Liver (tissue), 9 donors: ENCODE data around the gene CYP39A1. TPM values are rescaled to one million over a fixed set of nuclear protein-coding genes. Genes with fewer than 3 reads are reported as not detected.

Source experiments
- DNase-seq: peaks from one replicate; pipeline ENCODE4 v3.0.0-alpha.2; 2017; ENCODE audit warnings: low spot score
- H3K27ac ChIP-seq, 2 donors: one replicate each; pipeline ENCODE4 v1.7.0; 2013; ENCODE audit warnings: inconsistent platforms in 2 of 2, low read length in 2 of 2, control low read depth in 1 of 2, low read depth in 1 of 2, mild to moderate bottlenecking in 1 of 2
- H3K27me3 ChIP-seq, 4 donors: one replicate each; pipeline versions ENCODE4 v1.6.1 to v1.7.0; 2013; ENCODE audit warnings: low read length in 3 of 4, inconsistent platforms in 1 of 4, mild to moderate bottlenecking in 1 of 4, moderate library complexity in 1 of 4; ENCODE audit not compliant: control insufficient read depth in 4 of 4, insufficient read depth in 4 of 4
- H3K36me3 ChIP-seq, 4 donors: one replicate each; pipeline versions ENCODE4 v1.6.1 to v1.7.0; 2013; ENCODE audit warnings: low read length in 3 of 4, mild to moderate bottlenecking in 3 of 4, low read depth in 1 of 4, moderate library complexity in 1 of 4; ENCODE audit not compliant: control insufficient read depth in 4 of 4, insufficient read depth in 3 of 4
- H3K4me1 ChIP-seq, 4 donors: one replicate each; pipeline versions ENCODE4 v1.6.1 to v1.7.0; 2013; ENCODE audit warnings: low read length in 3 of 4, mild to moderate bottlenecking in 3 of 4, moderate library complexity in 1 of 4; ENCODE audit not compliant: control insufficient read depth in 4 of 4, insufficient read depth in 4 of 4
- H3K4me3 ChIP-seq, 3 donors: one replicate each; pipeline versions ENCODE4 v1.6.1 to v1.7.0; 2013; ENCODE audit warnings: low read length in 3 of 3, control low read depth in 1 of 3, low read depth in 1 of 3, mild to moderate bottlenecking in 1 of 3
- H3K9ac ChIP-seq, 2 donors: one replicate each; pipeline ENCODE4 v1.7.0; 2013; ENCODE audit warnings: low read length in 2 of 2, mild to moderate bottlenecking in 2 of 2, moderate library complexity in 2 of 2, control low read depth in 1 of 2, low read depth in 1 of 2
- H3K9me3 ChIP-seq, 4 donors: one replicate each; pipeline versions ENCODE4 v1.6.1 to v1.7.0; 2013; ENCODE audit warnings: low read length in 3 of 4; ENCODE audit not compliant: control insufficient read depth in 4 of 4
- ATF3 ChIP-seq: IDR thresholded peaks from 2 replicates; pipeline ENCODE4 v1.6.1; 2016; ENCODE audit warnings: antibody characterized with exemption
- EGR1 ChIP-seq, 2 donors: IDR thresholded peaks; 2 replicates each; pipeline ENCODE4 v1.6.1; 2016 to 2018; ENCODE audit warnings: antibody characterized with exemption in 2 of 2, low read depth in 2 of 2
- FOXA1 ChIP-seq: IDR thresholded peaks from 2 replicates; pipeline ENCODE4 v1.6.1; 2016; ENCODE audit warnings: antibody characterized with exemption
- FOXA2 ChIP-seq: IDR thresholded peaks from 2 replicates; pipeline ENCODE4 v1.6.1; 2016; ENCODE audit warnings: antibody characterized with exemption
- GABPA ChIP-seq, 2 donors: IDR thresholded peaks in 1 of 2; conservative IDR thresholded peaks in 1 of 2; 2 replicates each; pipeline ENCODE4 v1.6.1; 2016; ENCODE audit warnings: antibody characterized with exemption in 2 of 2, mild to moderate bottlenecking in 1 of 2, moderate library complexity in 1 of 2
- HNF4A ChIP-seq, 2 donors: conservative IDR thresholded peaks; 2 replicates each; pipeline ENCODE4 v1.6.1; 2016; ENCODE audit warnings: antibody characterized with exemption in 2 of 2, mild to moderate bottlenecking in 2 of 2
- HNF4G ChIP-seq: IDR thresholded peaks from 2 replicates; pipeline ENCODE4 v1.6.1; 2016; ENCODE audit warnings: antibody characterized with exemption
- JUND ChIP-seq, 2 donors: IDR thresholded peaks; 2 replicates each; pipeline ENCODE4 v1.6.1; 2016; ENCODE audit warnings: antibody characterized with exemption in 2 of 2
- NR2F2 ChIP-seq: IDR thresholded peaks from 2 replicates; pipeline ENCODE4 v1.6.1; 2016; ENCODE audit warnings: antibody characterized with exemption
- RAD21 ChIP-seq, 2 donors: IDR thresholded peaks; 2 replicates each; pipeline ENCODE4 v1.6.1; 2016; ENCODE audit warnings: antibody characterized with exemption in 2 of 2, mild to moderate bottlenecking in 2 of 2
- REST ChIP-seq: IDR thresholded peaks from 2 replicates; pipeline ENCODE4 v1.6.1; 2016; ENCODE audit warnings: antibody characterized with exemption, mild to moderate bottlenecking
- RXRA ChIP-seq, 2 donors: IDR thresholded peaks; 2 replicates each; pipeline ENCODE4 v1.6.1; 2017 to 2018; ENCODE audit warnings: antibody characterized with exemption in 2 of 2, mild to moderate bottlenecking in 1 of 2
- SP1 ChIP-seq: IDR thresholded peaks from 2 replicates; pipeline ENCODE4 v1.6.1; 2018; ENCODE audit warnings: antibody characterized with exemption, mild to moderate bottlenecking
- TAF1 ChIP-seq: conservative IDR thresholded peaks from 2 replicates; pipeline ENCODE4 v1.6.1; 2016; ENCODE audit warnings: antibody characterized with exemption, mild to moderate bottlenecking
- YY1 ChIP-seq: IDR thresholded peaks from 2 replicates; pipeline ENCODE4 v1.6.1; 2016; ENCODE audit warnings: antibody characterized with exemption, mild to moderate bottlenecking
- WGBS: extraction: QIAGEN DNeasy Blood & Tissue Kit; methylation state at CpG from one replicate; pipeline ENCODE4 v1.1.7; 2013; 5-methylcytosine and 5-hydroxymethylcytosine counted together
- polyA plus RNA-seq, 2 donors: library from polyadenylated mRNA; stranded (reverse) in 1 of 2; unstranded in 1 of 2; fragments of 200-250 nt in 1 of 2; fragments of >200 nt in 1 of 2; fragmentation: Nextera tagmentation in 1 of 2; extraction: Ambion mirVana in 1 of 2; gene quantifications; one replicate each; pipeline versions ENCODE4 v1.2.1 to v1.2.3, GENCODE V29; 2013 to 2015
- total RNA-seq, 2 donors: library from RNA; depleted of rRNA; stranded (reverse); fragments of >200 nt; gene quantifications; one replicate each; pipeline ENCODE4 v1.2.3, GENCODE V29; 2014
- TF ChIP-seq, protein P1 (sequence below): IDR thresholded peaks from 2 replicates; pipeline ENCODE4 v1.6.1; 2016; ENCODE audit warnings: antibody characterized with exemption
- TF ChIP-seq, protein P2 (sequence below): IDR thresholded peaks from 2 replicates; pipeline ENCODE4 v1.6.1; 2016; ENCODE audit warnings: antibody characterized with exemption
- TF ChIP-seq, protein P3 (sequence below): fragments of 150-350 bp; IDR thresholded peaks from 2 replicates; pipeline ENCODE4 v1.5.1; 2017; ENCODE audit warnings: improper control_type of control experiment, low read depth, low read length; ENCODE audit not compliant: missing input control
- donor health status: healthy.
- donor health status: healthy.
- donor health status: healthy.
- donor health status: healthy.
- donor health status: healthy.

CYP39A1 gene
- total and polyA plus RNA-seq, 4 donors = 10.8 to 29.8 (median 15.2) TPM

- TF ChIP-seq REST = no peak
- TF ChIP-seq GABPA (IDR thresholded peaks at IDR 0.05 in 1 of 2, conservative IDR thresholded peaks at IDR 0.05 in 1 of 2) = no peak
Measured at GRCh38 chr6:46651816-46652215, 802 bp downstream of the CYP39A1 start (continued).

DNA sequence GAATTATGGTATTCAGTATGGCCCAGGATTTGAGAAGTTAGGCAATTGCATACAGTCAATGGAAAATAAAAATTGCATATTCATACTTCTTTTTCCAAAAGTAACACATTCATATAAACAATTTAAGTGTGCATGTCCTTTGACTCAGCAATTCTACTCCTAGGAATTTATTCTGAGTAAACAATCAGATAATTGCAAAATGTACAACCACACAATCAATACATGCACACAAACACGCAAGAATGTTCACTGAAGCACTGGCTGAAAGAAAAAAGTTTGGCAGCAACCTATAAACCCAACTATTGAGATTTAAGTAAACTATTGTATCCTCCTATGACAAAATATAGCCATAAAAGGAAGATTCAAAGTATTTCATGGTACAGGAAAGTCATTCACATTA is 1.6 kb downstream of the CYP39A1 start:
- peak overlapping the region; percentile 10 to 58 for H3K27ac ChIP-seq

More for the DNA sequence above, 1.6 kb downstream of the CYP39A1 start:
- TF ChIP-seq HNF4G (no peak), JUND (IDR thresholded peaks at IDR 0.05) (peak; percentile 30 to 32), EGR1 (IDR thresholded peaks at IDR 0.05; ENCODE audit: low read depth in 2 of 2) (peak in 1 of 2 donors; percentile 33), RXRA (IDR thresholded peaks at IDR 0.05) (peak in 1 of 2 donors; percentile 53), REST (no peak), HNF4A (conservative IDR thresholded peaks at IDR 0.05) (peak; percentile 29 to 45), ATF3 (peak; percentile 27), YY1 (no peak), RAD21 (IDR thresholded peaks at IDR 0.05) (peak in 1 of 2 donors; percentile 9), SP1 (peak; percentile 37), GABPA (IDR thresholded peaks at IDR 0.05 in 1 of 2, conservative IDR thresholded peaks at IDR 0.05 in 1 of 2) (no peak), FOXA2 (peak; percentile 33), FOXA1 (no peak), NR2F2 (no peak), TAF1 (peak; percentile 75)
- TF ChIP-seq, protein P1, sequence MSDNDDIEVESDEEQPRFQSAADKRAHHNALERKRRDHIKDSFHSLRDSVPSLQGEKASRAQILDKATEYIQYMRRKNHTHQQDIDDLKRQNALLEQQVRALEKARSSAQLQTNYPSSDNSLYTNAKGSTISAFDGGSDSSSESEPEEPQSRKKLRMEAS = peak; percentile 12
- TF ChIP-seq, protein P2, sequence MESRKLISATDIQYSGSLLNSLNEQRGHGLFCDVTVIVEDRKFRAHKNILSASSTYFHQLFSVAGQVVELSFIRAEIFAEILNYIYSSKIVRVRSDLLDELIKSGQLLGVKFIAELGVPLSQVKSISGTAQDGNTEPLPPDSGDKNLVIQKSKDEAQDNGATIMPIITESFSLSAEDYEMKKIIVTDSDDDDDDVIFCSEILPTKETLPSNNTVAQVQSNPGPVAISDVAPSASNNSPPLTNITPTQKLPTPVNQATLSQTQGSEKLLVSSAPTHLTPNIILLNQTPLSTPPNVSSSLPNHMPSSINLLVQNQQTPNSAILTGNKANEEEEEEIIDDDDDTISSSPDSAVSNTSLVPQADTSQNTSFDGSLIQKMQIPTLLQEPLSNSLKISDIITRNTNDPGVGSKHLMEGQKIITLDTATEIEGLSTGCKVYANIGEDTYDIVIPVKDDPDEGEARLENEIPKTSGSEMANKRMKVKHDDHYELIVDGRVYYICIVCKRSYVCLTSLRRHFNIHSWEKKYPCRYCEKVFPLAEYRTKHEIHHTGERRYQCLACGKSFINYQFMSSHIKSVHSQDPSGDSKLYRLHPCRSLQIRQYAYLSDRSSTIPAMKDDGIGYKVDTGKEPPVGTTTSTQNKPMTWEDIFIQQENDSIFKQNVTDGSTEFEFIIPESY = peak; percentile 24
- TF ChIP-seq, protein P3, sequence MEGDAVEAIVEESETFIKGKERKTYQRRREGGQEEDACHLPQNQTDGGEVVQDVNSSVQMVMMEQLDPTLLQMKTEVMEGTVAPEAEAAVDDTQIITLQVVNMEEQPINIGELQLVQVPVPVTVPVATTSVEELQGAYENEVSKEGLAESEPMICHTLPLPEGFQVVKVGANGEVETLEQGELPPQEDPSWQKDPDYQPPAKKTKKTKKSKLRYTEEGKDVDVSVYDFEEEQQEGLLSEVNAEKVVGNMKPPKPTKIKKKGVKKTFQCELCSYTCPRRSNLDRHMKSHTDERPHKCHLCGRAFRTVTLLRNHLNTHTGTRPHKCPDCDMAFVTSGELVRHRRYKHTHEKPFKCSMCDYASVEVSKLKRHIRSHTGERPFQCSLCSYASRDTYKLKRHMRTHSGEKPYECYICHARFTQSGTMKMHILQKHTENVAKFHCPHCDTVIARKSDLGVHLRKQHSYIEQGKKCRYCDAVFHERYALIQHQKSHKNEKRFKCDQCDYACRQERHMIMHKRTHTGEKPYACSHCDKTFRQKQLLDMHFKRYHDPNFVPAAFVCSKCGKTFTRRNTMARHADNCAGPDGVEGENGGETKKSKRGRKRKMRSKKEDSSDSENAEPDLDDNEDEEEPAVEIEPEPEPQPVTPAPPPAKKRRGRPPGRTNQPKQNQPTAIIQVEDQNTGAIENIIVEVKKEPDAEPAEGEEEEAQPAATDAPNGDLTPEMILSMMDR = no peak
- H3K4me1 ChIP-seq = peaks cover 7 to 28% (median 19%) of the 10 kb centered on the region in 4 donors
- no peaks in the 10 kb centered on the region for H3K36me3 ChIP-seq
- no peaks in the 10 kb centered on the region for H3K9me3 ChIP-seq
- H3K9ac ChIP-seq = peak overlapping the region; percentile 59 to 88
- DNase-seq = no peak
- no peaks in the 10 kb centered on the region for H3K27me3 ChIP-seq
- H3K4me3 ChIP-seq = peak overlapping the region; percentile 43 to 95 (median 51)
- 34% methylated on average over 1 of the region's 1 CpG for WGBS
